ENCODE data around the gene CLDN3. TPM values are rescaled to one million over a fixed set of nuclear protein-coding genes. Genes with fewer than 3 reads are reported as not detected.

CLDN3 gene
- total and polyA plus RNA-seq, 2 of the 4 experiments (the other 2 are of a cell fraction): 0.12 to 0.18 TPM

GRCh38 chr7:73778801-73779389 is 8.8 kb upstream of the CLDN3 start:
- H2BK20ac ChIP-seq (ENCODE audit: low read depth, low read length): no peak overlapping the region
- H4K91ac ChIP-seq (ENCODE audit: insufficient read depth, low read depth, low read length): no peak overlapping the region
- no peak overlapping the region for H4K5ac ChIP-seq (ENCODE audit: low read depth, low read length)
- peak overlapping the region; percentile 32 for H2AFZ ChIP-seq (replicated peaks; ENCODE audit: low read length, poor library complexity)
- WGBS, 2 experiments (ENCODE audit: extremely low coverage in 2 of 2, insufficient read length in 1 of 2): 69% methylated on average over 3 of the region's 11 CpGs; no CpG with 5 or more reads in 1 of the 2 experiments
- ATAC-seq (ENCODE audit: low read depth) (no peak), DNase-seq (no peak)
- H3K27me3 ChIP-seq (ENCODE audit: control insufficient read depth, insufficient read depth, low read length): no peaks in the 10 kb centered on the region
- H2AK5ac ChIP-seq (ENCODE audit: low read depth, low read length): no peak overlapping the region
- H3K14ac ChIP-seq (replicated peaks; ENCODE audit: low read depth, low read length): no peak overlapping the region
- H3K9ac ChIP-seq (ENCODE audit: low read depth, low read length): no peak overlapping the region
- no peak overlapping the region for H2AK9ac ChIP-seq (replicated peaks; ENCODE audit: low read depth, low read length, poor library complexity)
- no peak overlapping the region for H3K27ac ChIP-seq (ENCODE audit: insufficient read depth, low read length)
- H3K9me3 ChIP-seq (ENCODE audit: control insufficient read depth, insufficient read depth, low read length): no peaks in the 10 kb centered on the region
- H3K4me3 ChIP-seq (ENCODE audit: insufficient read depth, low read depth, low read length): no peak overlapping the region
- in situ Hi-C loops (cut with MboI; ENCODE audit: low sequenced_read_pairs) (no loop called here), intact Hi-C loops (cut with micrococcal nuclease) (no loop called here), dilution Hi-C loops (cut with HindIII; ENCODE audit: low sequenced_read_pairs, unreplicated experiment) (no loop called here)
- ChIA-PET CTCF (no interaction called here), POLR2A (ENCODE audit: unreplicated experiment) (no interaction called here)
- no peaks in the 10 kb centered on the region for H4K20me1 ChIP-seq (ENCODE audit: insufficient read depth, low read length)
- no peak overlapping the region for H4K8ac ChIP-seq (ENCODE audit: low read depth in 2 of 2, low read length in 2 of 2)
- H3K56ac ChIP-seq (ENCODE audit: extremely low read depth, insufficient read depth, low read length): no peak overlapping the region
- H3K9me1 ChIP-seq (ENCODE audit: insufficient read depth, low read length): peaks cover 4% of the 10 kb centered on the region; the same call in 1 of the 2 replicates
- no peak overlapping the region for H3K23ac ChIP-seq (ENCODE audit: low read depth, low read length)
- H2BK5ac ChIP-seq (ENCODE audit: low read depth, low read length, poor library complexity, severe bottlenecking): no peak overlapping the region
- BruUV-seq (replicated peaks): no TSS peak
- TF ChIP-seq RCOR1 (IDR thresholded peaks at IDR 0.05; ENCODE audit: insufficient replicate concordance, low read length): no peak
- TF ChIP-seq POLR2A (IDR thresholded peaks at IDR 0.05; ENCODE audit: low read depth, low read length): no peak
- no peak for TF ChIP-seq BHLHE40 (IDR thresholded peaks at IDR 0.05; ENCODE audit: low read depth, low read length)
- no peak for TF ChIP-seq MAFK (IDR thresholded peaks at IDR 0.05; ENCODE audit: low read depth, low read length)
- no peak for TF ChIP-seq NFE2L2 (IDR thresholded peaks at IDR 0.05; ENCODE audit: low read depth, low read length)
- no peak for TF ChIP-seq FOS (IDR thresholded peaks at IDR 0.05; ENCODE audit: low read depth, low read length)
- no peak for TF ChIP-seq CHD1 (IDR thresholded peaks at IDR 0.05; ENCODE audit: low read depth, low read length)
- no peak for TF ChIP-seq MXI1 (IDR thresholded peaks at IDR 0.05; ENCODE audit: borderline replicate concordance, low read depth, low read length)
- no peak for TF ChIP-seq RAD21 (IDR thresholded peaks at IDR 0.05; ENCODE audit: low read length)
- TF ChIP-seq ELK1 (IDR thresholded peaks at IDR 0.05; ENCODE audit: borderline replicate concordance, low read depth, low read length): no peak
- TF ChIP-seq MAZ (IDR thresholded peaks at IDR 0.05; ENCODE audit: borderline replicate concordance, low read depth, low read length): no peak
- no peak for TF ChIP-seq SMC3 (IDR thresholded peaks at IDR 0.05; ENCODE audit: low read depth, low read length)
- no peak overlapping the region for H3K18ac ChIP-seq (ENCODE audit: low read depth, low read length)
- H3K4ac ChIP-seq (ENCODE audit: low read depth, low read length): no peak overlapping the region
- no peaks in the 10 kb centered on the region for H3K79me1 ChIP-seq (ENCODE audit: low read depth in 1 of 2, low read length in 2 of 2)
- H3K36me3 ChIP-seq (ENCODE audit: control insufficient read depth, insufficient read depth, low read length): no peaks in the 10 kb centered on the region
- H2BK120ac ChIP-seq (ENCODE audit: low read depth, low read length): no peak overlapping the region
- no peak overlapping the region for H2BK15ac ChIP-seq (ENCODE audit: low read depth, low read length)
- no peak overlapping the region for H3K4me2 ChIP-seq (ENCODE audit: low read depth, low read length)
- no peaks in the 10 kb centered on the region for H3K4me1 ChIP-seq (ENCODE audit: control insufficient read depth, insufficient read depth, low read length)
